ENCODE measurements around the gene TMED1.

GRCh38 chr19:10830370-10830769, 5.6 kb downstream of the TMED1 start:
- TF ChIP-seq CTCF (IDR thresholded peaks at IDR 0.05) (no peak), TCF7L2 (IDR thresholded peaks at IDR 0.05; ENCODE audit: low read depth, low read length) (no peak), SIN3A (IDR thresholded peaks at IDR 0.05; ENCODE audit: borderline replicate concordance, insufficient read depth, low read depth, low read length) (no peak)
